Measurements from ENCODE around the gene GAPVD1. TPM values are rescaled to one million over a fixed set of nuclear protein-coding genes. Genes with fewer than 3 reads are reported as not detected.

The GAPVD1 gene
- total RNA-seq, 1 experiment from 2014 or later: 70.3 TPM

DNA sequence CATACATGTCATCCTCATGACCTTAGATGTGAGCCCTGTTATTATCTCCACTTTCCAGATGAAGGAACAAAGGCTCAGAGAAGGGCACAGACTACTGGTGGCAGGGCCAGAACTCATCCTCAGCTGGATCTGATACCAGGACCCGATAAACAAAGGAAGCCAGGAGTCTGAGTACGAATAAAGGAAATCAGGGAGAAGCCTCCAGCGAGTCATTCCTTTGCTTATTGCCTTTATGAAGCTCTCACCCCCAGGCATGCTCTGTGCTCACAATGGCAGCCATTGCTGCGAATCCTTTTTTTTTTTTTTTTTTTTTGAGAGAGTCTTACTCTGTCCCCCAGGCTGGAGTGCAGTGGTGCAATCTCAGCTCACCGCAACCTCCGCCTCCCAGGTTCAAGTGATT, 130.1 kb downstream of the GAPVD1 start:
- BruUV-seq (replicated peaks): no TSS peak
- H3K4me3 ChIP-seq: no peak overlapping the region

DNA sequence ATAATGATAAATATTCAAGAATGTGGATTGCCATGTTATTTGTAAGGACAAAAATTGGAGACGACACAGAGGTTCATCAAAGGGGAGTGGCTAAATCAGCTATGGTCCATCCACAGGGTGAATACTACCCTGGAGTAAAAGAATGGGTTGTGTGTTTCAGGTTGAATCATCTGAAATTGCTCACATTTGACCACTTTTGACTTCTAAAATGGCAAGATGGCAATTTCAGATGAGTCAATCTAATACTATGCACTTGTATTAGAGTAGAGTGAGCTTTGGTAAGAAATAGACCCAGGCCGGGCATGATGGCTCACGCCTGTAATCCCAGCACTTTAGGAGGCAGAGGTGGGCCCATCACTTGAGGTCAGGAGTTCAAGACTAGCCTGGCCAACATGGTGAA, 131.8 kb downstream of the GAPVD1 start:
- DNase-seq: no peak

More for the DNA sequence above, 130.1 kb downstream of the GAPVD1 start:
- Histone ChIP-seq H4K20me1 (ENCODE audit: insufficient read depth) (no peaks in the 10 kb centered on the region), H3K4me2 (no peak overlapping the region), H3K27ac (no peak overlapping the region), H3F3A (ENCODE audit: insufficient read depth, low read depth) (no peaks in the 10 kb centered on the region), H3K4me1 (replicated peaks; ENCODE audit: insufficient read depth) (no peaks in the 10 kb centered on the region), H3K9me2 (ENCODE audit: insufficient read depth) (no peaks in the 10 kb centered on the region), H3K27me3 (ENCODE audit: insufficient read depth, low read depth) (no peaks in the 10 kb centered on the region), H3K9me3 (ENCODE audit: insufficient read depth, low read depth) (no peaks in the 10 kb centered on the region), H2AFZ (no peak overlapping the region), H3K79me2 (ENCODE audit: low read depth) (no peaks in the 10 kb centered on the region), H3K36me3 (ENCODE audit: low read depth) (no peaks in the 10 kb centered on the region)
- intact Hi-C loops (cut with micrococcal nuclease; ENCODE audit: unreplicated experiment): no loop called here
- POLR2A ChIA-PET (ENCODE audit: unreplicated experiment): no interaction called here
- no peak for DNase-seq
- CTCF ChIA-PET: no interaction called here
- TF ChIP-seq EZH2 (IDR thresholded peaks at IDR 0.05; ENCODE audit: low read depth): no peak
- TF ChIP-seq, protein P1, sequence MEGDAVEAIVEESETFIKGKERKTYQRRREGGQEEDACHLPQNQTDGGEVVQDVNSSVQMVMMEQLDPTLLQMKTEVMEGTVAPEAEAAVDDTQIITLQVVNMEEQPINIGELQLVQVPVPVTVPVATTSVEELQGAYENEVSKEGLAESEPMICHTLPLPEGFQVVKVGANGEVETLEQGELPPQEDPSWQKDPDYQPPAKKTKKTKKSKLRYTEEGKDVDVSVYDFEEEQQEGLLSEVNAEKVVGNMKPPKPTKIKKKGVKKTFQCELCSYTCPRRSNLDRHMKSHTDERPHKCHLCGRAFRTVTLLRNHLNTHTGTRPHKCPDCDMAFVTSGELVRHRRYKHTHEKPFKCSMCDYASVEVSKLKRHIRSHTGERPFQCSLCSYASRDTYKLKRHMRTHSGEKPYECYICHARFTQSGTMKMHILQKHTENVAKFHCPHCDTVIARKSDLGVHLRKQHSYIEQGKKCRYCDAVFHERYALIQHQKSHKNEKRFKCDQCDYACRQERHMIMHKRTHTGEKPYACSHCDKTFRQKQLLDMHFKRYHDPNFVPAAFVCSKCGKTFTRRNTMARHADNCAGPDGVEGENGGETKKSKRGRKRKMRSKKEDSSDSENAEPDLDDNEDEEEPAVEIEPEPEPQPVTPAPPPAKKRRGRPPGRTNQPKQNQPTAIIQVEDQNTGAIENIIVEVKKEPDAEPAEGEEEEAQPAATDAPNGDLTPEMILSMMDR (conservative IDR thresholded peaks at IDR 0.05): no peak

DNA sequence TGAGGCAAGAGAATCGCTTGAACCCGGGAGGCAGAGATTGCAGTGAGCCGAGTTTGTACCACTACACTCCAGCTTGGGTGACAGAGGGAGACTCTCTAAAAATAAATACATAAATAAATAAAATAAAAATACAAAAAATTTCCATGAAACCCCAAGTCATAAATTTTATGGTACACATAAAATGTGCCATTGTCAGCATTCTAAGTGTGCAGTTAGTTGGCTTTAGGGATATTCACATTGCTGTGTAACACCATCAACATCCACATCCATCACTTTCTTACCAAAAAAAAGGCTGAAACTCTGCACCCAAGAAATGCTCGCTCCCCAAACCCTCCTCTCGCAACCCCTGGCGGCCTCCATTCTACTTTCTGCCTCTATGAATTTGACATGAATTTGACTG, 135.2 kb downstream of the GAPVD1 start:
- no peak for DNase-seq
- Histone ChIP-seq H3K9me3 (ENCODE audit: insufficient read depth, low read depth) (no peaks in the 10 kb centered on the region), H3K4me2 (no peak overlapping the region), H3K36me3 (ENCODE audit: low read depth) (no peaks in the 10 kb centered on the region), H4K20me1 (ENCODE audit: insufficient read depth) (no peaks in the 10 kb centered on the region), H3K4me1 (replicated peaks; ENCODE audit: insufficient read depth) (no peaks in the 10 kb centered on the region), H3K79me2 (ENCODE audit: low read depth) (no peaks in the 10 kb centered on the region), H3K27me3 (ENCODE audit: insufficient read depth, low read depth) (no peaks in the 10 kb centered on the region), H3K4me3 (no peak overlapping the region), H3K9me2 (ENCODE audit: insufficient read depth) (no peaks in the 10 kb centered on the region), H3F3A (ENCODE audit: insufficient read depth, low read depth) (no peaks in the 10 kb centered on the region), H2AFZ (no peak overlapping the region), H3K27ac (no peak overlapping the region)
- no TSS peak for BruUV-seq (replicated peaks)
- POLR2A ChIA-PET (ENCODE audit: unreplicated experiment): no interaction called here
- CTCF ChIA-PET: no interaction called here
- TF ChIP-seq EZH2 (IDR thresholded peaks at IDR 0.05; ENCODE audit: low read depth): no peak
- TF ChIP-seq, protein P1 (conservative IDR thresholded peaks at IDR 0.05): no peak
- intact Hi-C loops (cut with micrococcal nuclease; ENCODE audit: unreplicated experiment): loop anchor here (2.0 kb wide), 1 partner anchor 50 kb away; no protein-coding TSS in a partner anchor

More for the DNA sequence above, 131.8 kb downstream of the GAPVD1 start:
- no peaks in the 10 kb centered on the region for H3F3A ChIP-seq (ENCODE audit: insufficient read depth, low read depth)
- no peak overlapping the region for H2AFZ ChIP-seq
- H3K79me2 ChIP-seq (ENCODE audit: low read depth): no peaks in the 10 kb centered on the region
- no peaks in the 10 kb centered on the region for H3K4me1 ChIP-seq (replicated peaks; ENCODE audit: insufficient read depth)
- no peak overlapping the region for H3K4me3 ChIP-seq
- H3K9me2 ChIP-seq (ENCODE audit: insufficient read depth): no peaks in the 10 kb centered on the region
- TF ChIP-seq EZH2 (IDR thresholded peaks at IDR 0.05; ENCODE audit: low read depth): no peak
- TF ChIP-seq, protein P1 (conservative IDR thresholded peaks at IDR 0.05): no peak
- BruUV-seq (replicated peaks): no TSS peak
- H4K20me1 ChIP-seq (ENCODE audit: insufficient read depth): no peaks in the 10 kb centered on the region
- H3K36me3 ChIP-seq (ENCODE audit: low read depth): no peaks in the 10 kb centered on the region
- intact Hi-C loops (cut with micrococcal nuclease; ENCODE audit: unreplicated experiment): no loop called here
- no peak overlapping the region for H3K4me2 ChIP-seq
- no peak overlapping the region for H3K27ac ChIP-seq
- no peaks in the 10 kb centered on the region for H3K27me3 ChIP-seq (ENCODE audit: insufficient read depth, low read depth)
- POLR2A ChIA-PET (ENCODE audit: unreplicated experiment): no interaction called here
- H3K9me3 ChIP-seq (ENCODE audit: insufficient read depth, low read depth): no peaks in the 10 kb centered on the region
- CTCF ChIA-PET: no interaction called here
